GM21360 (cell line): Measurements from ENCODE around the gene RUNX1.
A peak's percentile ranks its signal among the peaks of the same experiment; 100 is the strongest.

Experiments used
- ATAC-seq: cut with Tn5 transposase; IDR thresholded peaks from one replicate; pipeline ENCODE4 v1.9.1; 2021; ENCODE audit warnings: mild to moderate bottlenecking, moderate library complexity; ENCODE audit not compliant: unreplicated experiment

Gene RUNX1

GRCh38 chr21:34906401-34906800 lies 142.7 kb downstream of the RUNX1 start:
- no peak for ATAC-seq

DNA sequence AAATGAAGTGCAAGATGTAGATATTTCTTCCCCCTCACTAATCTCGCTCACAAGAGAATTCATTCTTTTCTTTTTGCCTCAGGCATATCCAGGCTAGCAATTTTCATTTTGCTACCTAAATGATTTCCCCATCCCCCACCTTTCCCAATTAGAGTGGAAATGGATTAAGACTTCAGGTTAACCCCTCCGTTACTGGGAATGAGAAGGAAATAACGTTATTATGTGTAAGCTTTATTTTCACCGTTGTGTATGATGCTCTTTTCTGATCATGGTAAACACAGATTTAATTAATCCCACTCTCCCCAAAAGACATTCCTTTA lies 143.9 kb downstream of the RUNX1 start:
- ATAC-seq: no peak

DNA sequence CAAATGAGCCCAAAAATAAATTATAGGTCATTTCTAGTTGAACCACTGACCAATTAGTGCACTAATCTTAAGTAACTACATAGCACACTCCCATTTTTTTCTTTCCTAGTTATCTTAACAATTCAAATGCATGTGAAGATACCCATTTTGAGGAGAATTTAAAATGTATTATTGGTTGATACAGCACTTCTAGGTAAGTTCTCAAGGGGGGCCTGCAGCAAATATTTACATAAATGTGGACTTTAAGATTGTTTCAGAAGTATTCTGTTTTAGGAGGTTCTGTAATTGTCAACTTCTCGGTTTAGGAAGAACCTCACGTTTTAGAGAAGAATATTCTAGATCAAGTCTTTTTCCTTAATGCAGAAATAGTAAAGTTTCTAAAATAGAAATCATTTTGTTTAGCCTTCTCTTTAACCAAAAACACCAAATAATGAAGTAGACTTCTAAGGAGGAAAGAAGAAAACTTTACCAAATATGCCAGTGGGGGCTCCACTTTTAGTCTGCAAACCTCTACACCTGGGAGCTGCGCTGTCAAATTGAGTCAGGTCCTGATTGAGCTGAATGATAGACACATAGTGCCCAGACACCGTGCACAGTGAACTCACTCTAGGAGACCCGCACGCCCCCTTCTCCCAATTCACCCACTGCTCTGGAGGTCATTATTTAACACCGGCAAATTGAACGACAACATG lies 144.4 kb downstream of the RUNX1 start:
- no peak for ATAC-seq

- no peak for ATAC-seq
These were observed 148.7 kb downstream of the RUNX1 start for GRCh38 chr21:34900376-34900775.

- ATAC-seq: no peak
These were observed 149.3 kb downstream of the RUNX1 start for GRCh38 chr21:34899760-34900159.

DNA sequence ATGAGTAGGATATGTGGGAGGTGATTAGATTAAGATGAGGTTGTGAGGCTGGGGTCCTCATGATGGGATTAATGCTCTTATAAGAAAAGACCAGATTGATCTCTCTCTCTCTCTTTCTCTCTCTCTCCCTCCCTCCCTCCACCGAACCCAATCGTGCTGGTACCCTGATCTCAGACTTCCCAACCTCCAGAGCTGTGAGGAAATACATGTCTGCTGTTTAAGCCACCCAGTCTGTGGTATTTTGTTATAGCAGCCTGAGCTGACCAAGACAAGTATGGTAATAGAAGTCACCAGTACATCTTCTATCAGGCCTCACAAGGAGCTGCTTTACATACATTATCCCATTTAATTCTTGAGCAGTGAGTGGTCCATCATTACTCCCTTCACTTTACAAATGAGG lies 149.8 kb downstream of the RUNX1 start:
- ATAC-seq: no peak

DNA sequence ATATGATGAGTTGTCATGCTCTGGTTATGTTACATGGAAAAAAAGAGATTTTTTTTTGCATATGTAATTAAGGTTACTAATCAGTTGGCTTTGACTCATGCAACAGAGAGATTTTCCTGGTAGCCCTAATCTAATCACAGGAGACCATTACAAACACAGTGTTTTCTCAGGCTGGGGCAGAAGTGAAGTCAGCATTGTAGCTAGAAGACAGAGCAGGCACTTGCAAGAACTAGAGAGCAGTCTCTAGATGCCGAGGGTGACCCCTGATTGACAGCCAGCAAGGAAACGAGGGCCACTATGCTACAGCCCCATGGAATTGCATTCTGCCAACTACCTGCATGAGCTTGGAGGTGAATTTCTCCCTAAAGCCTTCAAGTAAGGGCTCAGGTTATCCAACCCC lies 151.3 kb downstream of the RUNX1 start:
- no peak for ATAC-seq

DNA sequence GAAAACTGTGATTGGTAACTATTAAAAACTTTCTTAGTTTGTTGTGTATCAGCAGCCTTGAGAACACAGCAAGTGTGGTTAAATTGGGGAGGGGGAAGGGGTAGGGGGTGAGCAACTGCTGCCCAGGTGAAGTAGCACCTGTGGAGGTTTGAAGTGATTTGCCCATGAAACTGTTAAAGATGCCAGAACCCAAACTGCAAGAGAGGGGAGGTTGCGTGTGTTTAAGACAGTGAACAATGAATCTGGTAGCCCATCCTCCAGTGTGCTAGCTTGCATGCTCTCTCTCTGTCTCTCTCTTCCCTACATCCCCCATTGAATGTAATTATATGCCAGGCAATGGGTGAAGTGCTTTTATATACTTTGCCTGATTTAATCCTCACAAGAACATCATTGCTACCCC lies 154.7 kb downstream of the RUNX1 start:
- no peak for ATAC-seq

GRCh38 chr21:34892209-34892608 lies 156.9 kb downstream of the RUNX1 start:
- ATAC-seq: no peak

- no peak for ATAC-seq
These were observed 157.5 kb downstream of the RUNX1 start for GRCh38 chr21:34891613-34891943.

DNA sequence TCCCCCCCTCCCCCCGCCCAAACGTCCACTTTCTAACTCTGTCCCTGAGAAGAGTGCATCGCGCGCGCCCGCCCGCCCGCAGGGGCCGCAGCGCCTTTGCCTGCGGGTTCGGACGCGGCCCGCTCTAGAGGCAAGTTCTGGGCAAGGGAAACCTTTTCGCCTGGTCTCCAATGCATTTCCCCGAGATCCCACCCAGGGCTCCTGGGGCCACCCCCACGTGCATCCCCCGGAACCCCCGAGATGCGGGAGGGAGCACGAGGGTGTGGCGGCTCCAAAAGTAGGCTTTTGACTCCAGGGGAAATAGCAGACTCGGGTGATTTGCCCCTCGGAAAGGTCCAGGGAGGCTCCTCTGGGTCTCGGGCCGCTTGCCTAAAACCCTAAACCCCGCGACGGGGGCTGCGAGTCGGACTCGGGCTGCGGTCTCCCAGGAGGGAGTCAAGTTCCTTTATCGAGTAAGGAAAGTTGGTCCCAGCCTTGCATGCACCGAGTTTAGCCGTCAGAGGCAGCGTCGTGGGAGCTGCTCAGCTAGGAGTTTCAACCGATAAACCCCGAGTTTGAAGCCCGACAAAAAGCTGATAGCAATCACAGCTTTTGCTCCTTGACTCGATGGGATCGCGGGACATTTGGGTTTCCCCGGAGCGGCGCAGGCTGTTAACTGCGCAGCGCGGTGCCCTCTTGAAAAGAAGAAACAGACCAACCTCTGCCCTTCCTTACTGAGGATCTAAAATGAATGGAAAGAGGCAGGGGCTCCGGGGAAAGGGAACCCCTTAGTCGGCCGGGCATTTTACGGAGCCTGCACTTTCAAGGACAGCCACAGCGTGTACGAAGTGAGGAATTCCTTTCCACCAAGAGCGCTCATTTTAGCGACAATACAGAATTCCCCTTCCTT lies 158.1 kb downstream of the RUNX1 start:
- no peak for ATAC-seq

DNA sequence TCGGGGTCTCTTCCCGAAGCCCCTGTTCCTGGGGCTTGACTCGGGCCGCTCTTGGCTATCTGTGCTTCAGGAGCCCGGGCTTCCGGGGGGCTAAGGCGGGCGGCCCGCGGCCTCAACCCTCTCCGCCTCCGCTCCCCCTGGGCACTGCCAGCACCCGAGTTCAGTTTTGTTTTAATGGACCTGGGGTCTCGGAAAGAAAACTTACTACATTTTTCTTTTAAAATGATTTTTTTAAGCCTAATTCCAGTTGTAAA lies 158.7 kb downstream of the RUNX1 start:
- no peak for ATAC-seq

- peak; percentile 32 for ATAC-seq
These were observed 159.2 kb downstream of the RUNX1 start for GRCh38 chr21:34889676-34890469.

- peak; percentile 5 for ATAC-seq
These were observed 159.8 kb downstream of the RUNX1 start for GRCh38 chr21:34889320-34889675.

GRCh38 chr21:34888569-34889319 lies 160.4 kb downstream of the RUNX1 start:
- ATAC-seq: peak; percentile 48

GRCh38 chr21:34887725-34888568 lies 161.2 kb downstream of the RUNX1 start:
- peak; percentile 32 for ATAC-seq

GRCh38 chr21:34887105-34887442 lies 162.0 kb downstream of the RUNX1 start:
- no peak for ATAC-seq

DNA sequence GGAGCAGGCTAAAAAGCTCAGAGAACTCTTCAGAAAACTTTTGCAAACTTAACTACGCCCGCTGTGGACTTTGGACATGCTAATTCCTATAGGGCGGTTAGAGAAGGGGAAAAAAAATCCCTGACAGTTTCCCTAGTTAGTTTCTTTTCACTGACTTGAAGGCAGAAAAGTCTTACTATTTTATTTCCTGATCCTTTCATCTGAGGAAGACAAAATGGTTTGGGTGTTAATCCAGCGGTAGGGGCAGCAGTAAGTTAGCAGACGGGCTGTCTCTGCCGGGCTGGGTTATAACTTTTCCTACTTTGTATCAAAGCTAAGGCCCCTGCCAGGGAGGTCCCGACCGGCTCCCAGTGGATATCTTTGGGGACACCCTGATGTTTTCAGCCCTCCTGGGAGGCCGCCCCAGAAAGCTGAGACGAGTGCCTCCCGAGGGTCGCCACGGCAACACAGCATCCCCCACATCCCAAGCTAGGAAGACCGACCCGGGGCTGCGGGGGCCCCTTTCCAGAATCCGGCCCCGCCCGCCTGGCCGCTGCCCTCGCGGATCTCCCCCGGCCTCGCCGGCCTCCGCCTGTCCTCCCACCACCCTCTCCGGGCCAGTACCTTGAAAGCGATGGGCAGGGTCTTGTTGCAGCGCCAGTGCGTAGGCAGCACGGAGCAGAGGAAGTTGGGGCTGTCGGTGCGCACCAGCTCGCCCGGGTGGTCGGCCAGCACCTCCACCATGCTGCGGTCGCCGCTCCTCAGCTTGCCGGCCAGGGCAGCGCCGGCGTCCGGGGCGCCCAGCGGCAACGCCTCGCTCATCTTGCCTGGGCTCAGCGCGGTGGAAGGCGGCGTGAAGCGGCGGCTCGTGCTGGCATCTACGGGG lies 162.6 kb downstream of the RUNX1 start:
- no peak for ATAC-seq

- ATAC-seq: no peak
These were observed 163.4 kb downstream of the RUNX1 start for GRCh38 chr21:34885626-34886239.
